ENCODE data around the gene PDS5B. TPM values are rescaled to one million over a fixed set of nuclear protein-coding genes. Genes with fewer than 3 reads are reported as not detected.

PDS5B gene
- total RNA-seq, 4 donors from 2014 or later = 20.4 to 55.0 (median 25.8) TPM

- no peak for DNase-seq (ENCODE audit: low spot score)
- TF ChIP-seq, protein P1, sequence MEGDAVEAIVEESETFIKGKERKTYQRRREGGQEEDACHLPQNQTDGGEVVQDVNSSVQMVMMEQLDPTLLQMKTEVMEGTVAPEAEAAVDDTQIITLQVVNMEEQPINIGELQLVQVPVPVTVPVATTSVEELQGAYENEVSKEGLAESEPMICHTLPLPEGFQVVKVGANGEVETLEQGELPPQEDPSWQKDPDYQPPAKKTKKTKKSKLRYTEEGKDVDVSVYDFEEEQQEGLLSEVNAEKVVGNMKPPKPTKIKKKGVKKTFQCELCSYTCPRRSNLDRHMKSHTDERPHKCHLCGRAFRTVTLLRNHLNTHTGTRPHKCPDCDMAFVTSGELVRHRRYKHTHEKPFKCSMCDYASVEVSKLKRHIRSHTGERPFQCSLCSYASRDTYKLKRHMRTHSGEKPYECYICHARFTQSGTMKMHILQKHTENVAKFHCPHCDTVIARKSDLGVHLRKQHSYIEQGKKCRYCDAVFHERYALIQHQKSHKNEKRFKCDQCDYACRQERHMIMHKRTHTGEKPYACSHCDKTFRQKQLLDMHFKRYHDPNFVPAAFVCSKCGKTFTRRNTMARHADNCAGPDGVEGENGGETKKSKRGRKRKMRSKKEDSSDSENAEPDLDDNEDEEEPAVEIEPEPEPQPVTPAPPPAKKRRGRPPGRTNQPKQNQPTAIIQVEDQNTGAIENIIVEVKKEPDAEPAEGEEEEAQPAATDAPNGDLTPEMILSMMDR (IDR thresholded peaks at IDR 0.05) = no peak
- no peak for ATAC-seq (ENCODE audit: low FRiP score)
Measured at GRCh38 chr13:32590266-32590665, 4.0 kb downstream of the PDS5B start.

GRCh38 chr13:32592082-32592481 lies 5.8 kb downstream of the PDS5B start:
- DNase-seq (ENCODE audit: low spot score) (no peak), ATAC-seq (ENCODE audit: low FRiP score) (no peak)
- TF ChIP-seq, protein P1 (IDR thresholded peaks at IDR 0.05) = no peak

DNA sequence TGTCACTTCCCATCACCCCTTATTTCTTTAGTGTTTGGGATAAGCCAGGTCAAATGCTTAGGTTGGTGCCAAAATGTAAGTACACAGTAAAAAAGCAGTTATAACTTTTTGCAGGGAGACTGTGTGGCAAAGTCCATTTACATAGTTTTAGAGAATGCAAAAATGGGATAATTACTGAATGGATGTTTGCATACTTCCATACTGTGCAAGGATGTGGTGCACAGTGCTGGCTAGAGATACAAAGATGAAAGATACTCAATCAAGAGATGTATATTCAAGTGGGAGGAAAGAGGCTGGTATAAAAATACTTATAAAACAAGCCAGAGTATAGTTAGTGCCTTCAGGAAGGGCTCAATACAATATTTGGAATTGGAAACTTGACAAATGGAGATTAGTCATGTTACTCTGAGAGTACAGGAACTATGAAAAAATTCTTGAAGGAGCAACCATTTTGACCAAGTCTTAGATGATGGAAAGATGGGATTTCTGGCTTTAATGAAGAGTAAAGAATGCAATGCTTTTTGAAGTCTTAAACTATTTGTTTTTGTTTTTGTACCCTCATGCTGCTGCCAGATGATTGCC lies 8.0 kb downstream of the PDS5B start:
- no peak for ATAC-seq (ENCODE audit: low FRiP score)

DNA sequence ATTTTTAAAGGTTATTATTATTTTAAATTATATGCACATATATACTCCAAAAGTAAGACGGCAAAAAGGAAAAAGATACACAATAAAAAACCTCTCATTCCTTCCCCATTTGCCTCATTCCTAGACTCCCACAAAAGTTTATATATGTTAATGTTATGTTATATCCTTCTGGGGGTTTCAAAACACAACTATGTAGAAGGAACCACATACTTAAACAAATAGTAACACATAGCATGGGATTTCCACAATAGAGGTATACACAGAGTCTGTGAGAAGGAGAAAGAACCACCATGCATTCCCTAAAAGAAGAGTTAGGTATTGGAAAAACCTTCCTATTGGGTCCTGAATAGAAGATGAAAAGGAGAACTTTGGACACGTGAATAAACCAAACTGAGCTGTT lies 9.1 kb downstream of the PDS5B start:
- no peak for ATAC-seq (ENCODE audit: low FRiP score)
- DNase-seq (ENCODE audit: low spot score) = no peak
- TF ChIP-seq, protein P1 (IDR thresholded peaks at IDR 0.05) = no peak

More for the DNA sequence above, 8.0 kb downstream of the PDS5B start:
- TF ChIP-seq, protein P1 (IDR thresholded peaks at IDR 0.05) = no peak
- no peak for DNase-seq (ENCODE audit: low spot score)

GRCh38 chr13:32600890-32601289 lies 14.6 kb downstream of the PDS5B start:
- ATAC-seq (ENCODE audit: low FRiP score) (no peak), DNase-seq (ENCODE audit: low spot score) (no peak)
- TF ChIP-seq, protein P1 (IDR thresholded peaks at IDR 0.05) = no peak

DNA sequence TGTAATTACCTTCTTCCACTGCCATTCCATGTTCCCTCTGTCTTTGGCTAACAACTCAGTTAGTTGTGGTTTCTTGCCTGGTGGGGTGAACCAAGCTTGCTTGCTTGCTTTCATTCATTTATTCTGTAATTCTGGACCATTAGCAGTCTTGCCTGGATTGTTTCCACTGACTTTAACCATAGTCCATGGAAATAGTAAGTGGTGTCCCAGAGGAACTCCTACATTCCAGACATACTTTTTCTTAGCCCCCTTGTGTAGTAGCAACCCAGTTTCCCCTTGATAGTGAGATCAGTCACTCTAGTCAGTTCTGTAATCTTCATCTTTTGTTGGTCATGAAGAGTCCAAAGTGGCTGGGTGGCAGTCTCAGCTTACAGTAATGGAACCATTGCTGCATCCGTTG lies 23.2 kb downstream of the PDS5B start:
- TF ChIP-seq, protein P1 (IDR thresholded peaks at IDR 0.05) = no peak
- no peak for DNase-seq (ENCODE audit: low spot score)
- ATAC-seq (ENCODE audit: low FRiP score) = no peak

DNA sequence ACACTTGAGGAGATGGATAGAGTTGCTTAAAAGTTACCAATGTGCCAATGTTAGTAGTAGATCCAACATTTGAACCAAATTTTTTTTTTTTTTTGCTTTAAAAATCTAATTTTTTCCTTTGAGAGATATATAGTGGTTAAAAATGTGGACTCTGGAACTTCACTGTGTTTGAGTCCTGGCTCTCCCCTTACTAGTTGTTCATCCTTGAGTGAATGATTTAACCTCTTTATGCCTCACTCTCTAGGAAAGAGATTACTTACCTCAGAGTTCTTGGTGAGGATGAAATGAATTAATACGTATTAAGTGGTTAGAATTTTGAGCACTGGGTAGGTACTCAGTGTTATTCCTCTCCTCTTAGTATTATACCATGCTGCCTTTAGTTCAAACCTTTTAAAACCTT lies 24.3 kb downstream of the PDS5B start:
- DNase-seq (ENCODE audit: low spot score) (no peak), ATAC-seq (ENCODE audit: low FRiP score) (no peak)
- TF ChIP-seq, protein P1 (IDR thresholded peaks at IDR 0.05) = no peak

Data from omental fat pad (tissue), 4 donors.